Measurements from ENCODE around the gene FOXL3. TPM values are rescaled to one million over a fixed set of nuclear protein-coding genes. Genes with fewer than 3 reads are reported as not detected.

FOXL3 gene
- total and polyA plus RNA-seq, 4 donors: not detected

GRCh38 chr7:285731-286130 lies 4.2 kb upstream of the FOXL3 start:
- H3K4me3 ChIP-seq (ENCODE audit: low read depth in 1 of 3, low read length in 3 of 3): no peak overlapping the region
- peaks cover 0 to 3% (median 2%) of the 10 kb centered on the region in 4 donors for H3K4me1 ChIP-seq (ENCODE audit: control insufficient read depth in 4 of 4, insufficient read depth in 4 of 4, low read length in 3 of 4)
- TF ChIP-seq ZBTB33 (IDR thresholded peaks at IDR 0.05) (no peak), YY1 (IDR thresholded peaks at IDR 0.05) (no peak), MAX (IDR thresholded peaks at IDR 0.05) (no peak), FOXA1 (IDR thresholded peaks at IDR 0.05) (no peak), SP1 (IDR thresholded peaks at IDR 0.05) (no peak), RAD21 (IDR thresholded peaks at IDR 0.05) (no peak), NR2F2 (IDR thresholded peaks at IDR 0.05) (no peak), GABPA (IDR thresholded peaks at IDR 0.05 in 1 of 2, conservative IDR thresholded peaks at IDR 0.05 in 1 of 2) (no peak), HNF4G (IDR thresholded peaks at IDR 0.05) (no peak), TAF1 (conservative IDR thresholded peaks at IDR 0.05) (no peak), JUND (IDR thresholded peaks at IDR 0.05) (no peak), ATF3 (IDR thresholded peaks at IDR 0.05) (no peak), HNF4A (conservative IDR thresholded peaks at IDR 0.05) (no peak), EGR1 (IDR thresholded peaks at IDR 0.05; ENCODE audit: low read depth in 2 of 2) (no peak), REST (IDR thresholded peaks at IDR 0.05) (no peak)
- no peaks in the 10 kb centered on the region for H3K36me3 ChIP-seq (ENCODE audit: control insufficient read depth in 4 of 4, insufficient read depth in 3 of 4, low read depth in 1 of 4, low read length in 3 of 4)
- no peak overlapping the region for H3K9ac ChIP-seq (ENCODE audit: low read depth in 1 of 2, low read length in 2 of 2)
- H3K27ac ChIP-seq (ENCODE audit: low read depth in 1 of 2, low read length in 2 of 2): no peak overlapping the region
- no peak for DNase-seq (ENCODE audit: low spot score)
- no peaks in the 10 kb centered on the region for H3K9me3 ChIP-seq (ENCODE audit: control insufficient read depth in 4 of 4, low read length in 3 of 4)
- 69% methylated on average over 16 of the region's 16 CpGs for WGBS
- H3K27me3 ChIP-seq (ENCODE audit: control insufficient read depth in 4 of 4, insufficient read depth in 4 of 4, low read length in 3 of 4): peaks cover 0 to 5% (median 2%) of the 10 kb centered on the region in 4 donors

GRCh38 chr7:286266-286665 lies 3.7 kb upstream of the FOXL3 start:
- 86% methylated on average over 18 of the region's 18 CpGs for WGBS
- Histone ChIP-seq H3K9ac (ENCODE audit: low read depth in 1 of 2, low read length in 2 of 2) (no peak overlapping the region), H3K27me3 (ENCODE audit: control insufficient read depth in 4 of 4, insufficient read depth in 4 of 4, low read length in 3 of 4) (peaks cover 0 to 10% (median 2%) of the 10 kb centered on the region in 4 donors), H3K4me1 (ENCODE audit: control insufficient read depth in 4 of 4, insufficient read depth in 4 of 4, low read length in 3 of 4) (peaks cover 0 to 6% (median 2%) of the 10 kb centered on the region in 4 donors), H3K36me3 (ENCODE audit: control insufficient read depth in 4 of 4, insufficient read depth in 3 of 4, low read depth in 1 of 4, low read length in 3 of 4) (no peaks in the 10 kb centered on the region), H3K27ac (ENCODE audit: low read depth in 1 of 2, low read length in 2 of 2) (no peak overlapping the region), H3K4me3 (ENCODE audit: low read depth in 1 of 3, low read length in 3 of 3) (no peak overlapping the region), H3K9me3 (ENCODE audit: control insufficient read depth in 4 of 4, low read length in 3 of 4) (no peaks in the 10 kb centered on the region)
- no peak for DNase-seq (ENCODE audit: low spot score)
- TF ChIP-seq ZBTB33 (IDR thresholded peaks at IDR 0.05): no peak
- TF ChIP-seq HNF4A (conservative IDR thresholded peaks at IDR 0.05): no peak
- no peak for TF ChIP-seq ATF3 (IDR thresholded peaks at IDR 0.05)
- no peak for TF ChIP-seq RXRA (IDR thresholded peaks at IDR 0.05)
- TF ChIP-seq SP1 (IDR thresholded peaks at IDR 0.05): no peak
- no peak for TF ChIP-seq JUND (IDR thresholded peaks at IDR 0.05)
- TF ChIP-seq GABPA (IDR thresholded peaks at IDR 0.05 in 1 of 2, conservative IDR thresholded peaks at IDR 0.05 in 1 of 2): no peak
- TF ChIP-seq EGR1 (IDR thresholded peaks at IDR 0.05; ENCODE audit: low read depth in 2 of 2): no peak
- no peak for TF ChIP-seq FOXA2 (IDR thresholded peaks at IDR 0.05)
- no peak for TF ChIP-seq RAD21 (IDR thresholded peaks at IDR 0.05)
- TF ChIP-seq REST (IDR thresholded peaks at IDR 0.05): no peak
- no peak for TF ChIP-seq CTCF (IDR thresholded peaks at IDR 0.05; ENCODE audit: low read depth, low read length, missing input control)
- no peak for TF ChIP-seq HNF4G (IDR thresholded peaks at IDR 0.05)

Measured in liver (tissue), 9 donors.